Measurements from ENCODE around the gene PALB2.
"Not testable (repeated sequence)": the region's sequence is repeated elsewhere in the genome, so short reads cannot be mapped to it uniquely, and the experiment has no call there.

The PALB2 gene

GRCh38 chr16:23615805-23616204 lies 25.3 kb downstream of the PALB2 start:
- no peak for TF ChIP-seq CTCF (IDR thresholded peaks at IDR 0.05; ENCODE audit: low read depth, low read length, missing control alignments)

DNA sequence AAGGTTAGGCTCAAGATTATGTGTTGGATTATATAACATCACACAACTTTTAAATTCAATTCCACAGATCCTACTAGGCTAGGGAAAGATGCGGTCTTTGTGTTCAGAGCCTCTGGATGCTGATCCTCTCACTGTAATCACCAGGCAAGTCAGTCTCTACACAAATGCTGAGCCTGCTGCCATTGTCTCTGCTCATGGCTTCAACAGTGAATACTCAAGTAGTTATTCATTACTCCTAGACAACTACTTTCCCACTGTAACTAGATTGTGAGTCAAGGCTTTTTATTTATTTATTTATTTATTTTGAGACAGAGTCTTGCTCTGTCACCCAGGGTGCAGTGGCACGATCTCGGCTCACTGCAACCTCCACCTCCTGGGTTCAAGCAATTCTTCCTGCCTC lies 29.2 kb downstream of the PALB2 start:
- no peak for TF ChIP-seq CTCF (IDR thresholded peaks at IDR 0.05; ENCODE audit: low read depth, low read length, missing control alignments)
- H3K4me3 ChIP-seq (replicated peaks; ENCODE audit: low read depth, low read length): no peak overlapping the region
- no peak for DNase-seq (ENCODE audit: extremely low read depth, low read depth)

More at GRCh38 chr16:23615805-23616204, 25.3 kb downstream of the PALB2 start:
- no peak overlapping the region for H3K4me3 ChIP-seq (replicated peaks; ENCODE audit: low read depth, low read length)
- DNase-seq (ENCODE audit: extremely low read depth, low read depth): no peak

- not testable (repeated sequence) for DNase-seq (ENCODE audit: extremely low read depth, low read depth); H3K4me3 ChIP-seq (replicated peaks; ENCODE audit: low read depth, low read length)
Observed at GRCh38 chr16:23610905-23611304, 30.2 kb downstream of the PALB2 start.

GRCh38 chr16:23609929-23610328 lies 31.2 kb downstream of the PALB2 start:
- TF ChIP-seq CTCF (IDR thresholded peaks at IDR 0.05; ENCODE audit: low read depth, low read length, missing control alignments): no peak
- no peak overlapping the region for H3K4me3 ChIP-seq (replicated peaks; ENCODE audit: low read depth, low read length)
- no peak for DNase-seq (ENCODE audit: extremely low read depth, low read depth)

DNA sequence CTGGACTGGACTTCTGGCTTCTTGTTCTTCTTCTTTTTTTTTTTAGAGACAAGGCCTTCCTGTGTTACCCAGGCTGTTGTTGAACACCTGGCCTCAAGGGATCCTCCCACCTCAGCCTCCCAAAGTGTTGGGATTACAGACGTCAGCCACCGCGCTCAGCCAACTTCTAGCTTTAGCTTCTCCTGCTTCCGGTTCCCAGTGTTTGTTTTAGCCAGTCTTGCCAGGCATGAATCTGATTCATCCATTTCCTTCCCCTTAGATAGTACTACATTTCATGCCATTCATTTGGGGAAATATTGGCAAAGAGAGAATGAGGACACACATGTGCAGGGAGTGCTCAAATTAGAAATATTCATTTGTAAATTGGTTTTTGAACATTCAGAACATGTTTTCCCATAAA lies 32.9 kb downstream of the PALB2 start:
- no peak for TF ChIP-seq CTCF (IDR thresholded peaks at IDR 0.05; ENCODE audit: low read depth, low read length, missing control alignments)
- H3K4me3 ChIP-seq (replicated peaks; ENCODE audit: low read depth, low read length): no peak overlapping the region
- DNase-seq (ENCODE audit: extremely low read depth, low read depth): peak; percentile 9

- H3K4me3 ChIP-seq (replicated peaks; ENCODE audit: low read depth, low read length): no peak overlapping the region
- TF ChIP-seq CTCF (IDR thresholded peaks at IDR 0.05; ENCODE audit: low read depth, low read length, missing control alignments): no peak
- no peak for DNase-seq (ENCODE audit: extremely low read depth, low read depth)
Observed at GRCh38 chr16:23607726-23608125, 33.4 kb downstream of the PALB2 start.

GRCh38 chr16:23597003-23597756 lies 43.9 kb downstream of the PALB2 start:
- peak; percentile 23 for TF ChIP-seq CTCF (IDR thresholded peaks at IDR 0.05; ENCODE audit: low read depth, low read length, missing control alignments)
- no peak overlapping the region for H3K4me3 ChIP-seq (replicated peaks; ENCODE audit: low read depth, low read length)
- DNase-seq (ENCODE audit: extremely low read depth, low read depth): no peak
